HG02610 (cell line): Measurements from ENCODE around the gene LGSN.
"Not testable (repeated sequence)": the region's sequence is repeated elsewhere in the genome, so short reads cannot be mapped to it uniquely, and the experiment has no call there.

Experiments used
- ATAC-seq: cut with Tn5 transposase; IDR thresholded peaks from one replicate; pipeline ENCODE4 v1.9.1; 2021; ENCODE audit warnings: mild to moderate bottlenecking, moderate library complexity; ENCODE audit not compliant: unreplicated experiment

Gene LGSN, protein sequence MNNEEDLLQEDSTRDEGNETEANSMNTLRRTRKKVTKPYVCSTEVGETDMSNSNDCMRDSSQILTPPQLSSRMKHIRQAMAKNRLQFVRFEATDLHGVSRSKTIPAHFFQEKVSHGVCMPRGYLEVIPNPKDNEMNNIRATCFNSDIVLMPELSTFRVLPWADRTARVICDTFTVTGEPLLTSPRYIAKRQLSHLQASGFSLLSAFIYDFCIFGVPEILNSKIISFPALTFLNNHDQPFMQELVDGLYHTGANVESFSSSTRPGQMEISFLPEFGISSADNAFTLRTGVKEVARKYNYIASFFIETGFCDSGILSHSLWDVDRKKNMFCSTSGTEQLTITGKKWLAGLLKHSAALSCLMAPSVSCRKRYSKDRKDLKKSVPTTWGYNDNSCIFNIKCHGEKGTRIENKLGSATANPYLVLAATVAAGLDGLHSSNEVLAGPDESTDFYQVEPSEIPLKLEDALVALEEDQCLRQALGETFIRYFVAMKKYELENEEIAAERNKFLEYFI

GRCh38 chr6:63319939-63320338 is at the start of gene LGSN:
TSS of gene LGSN (minus strand) at chr6:63319983. CDS start at chr6:63319943, 40 bp downstream.
- ATAC-seq = no peak

GRCh38 chr6:63368347-63368746 is 48.6 kb upstream of the LGSN start:
- ATAC-seq = no peak

DNA sequence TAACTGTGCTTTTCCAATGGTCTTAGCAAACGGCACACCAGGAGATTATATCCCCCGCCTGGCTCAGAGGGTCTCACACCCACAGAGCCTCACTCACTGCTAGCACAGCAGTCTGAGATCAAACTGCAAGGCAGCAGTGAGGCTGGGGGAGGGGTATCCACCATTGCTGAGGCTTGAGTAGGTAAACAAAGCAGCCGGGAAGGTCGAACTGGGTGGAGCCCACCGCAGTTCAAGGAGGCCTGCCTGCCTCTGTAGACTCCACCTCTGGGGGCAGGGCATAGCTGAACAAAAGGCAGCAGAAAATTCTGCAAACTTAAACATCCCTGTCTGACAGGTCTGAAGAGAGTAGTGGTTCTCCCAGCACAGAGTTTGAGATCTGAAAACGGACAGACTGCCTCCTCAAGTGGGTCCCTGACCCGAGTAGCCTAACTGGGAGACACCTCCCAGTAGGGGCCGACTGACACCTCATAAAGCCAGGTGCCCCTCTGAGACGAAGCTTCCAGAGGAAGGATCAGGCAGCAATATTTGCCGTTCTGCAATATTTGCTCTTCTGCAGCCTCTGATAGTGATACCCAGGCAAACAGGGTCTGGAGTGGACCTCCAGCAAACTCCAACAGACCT is 42.8 kb upstream of the LGSN start:
- ATAC-seq = not testable (repeated sequence)

DNA sequence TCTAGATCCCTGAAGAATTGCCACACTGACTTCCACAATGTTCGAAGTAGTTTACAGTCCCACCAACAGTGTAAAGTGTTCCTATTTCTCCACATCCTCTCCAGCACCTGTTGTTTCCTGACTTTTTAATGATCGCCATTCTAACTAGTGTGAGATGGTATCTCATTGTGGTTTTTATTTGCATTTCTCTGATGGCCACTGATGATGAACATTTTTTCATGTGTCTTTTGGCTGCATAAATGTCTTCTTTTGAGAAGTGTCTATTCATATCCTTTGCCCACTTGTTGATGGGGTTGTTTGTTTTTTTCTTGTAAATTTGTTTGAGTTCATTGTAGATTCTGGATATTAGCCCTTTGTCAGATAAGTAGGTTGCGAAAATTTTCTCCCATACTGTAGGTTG is 37.6 kb upstream of the LGSN start:
- not testable (repeated sequence) for ATAC-seq

GRCh38 chr6:63355632-63356031 is 35.8 kb upstream of the LGSN start:
- no peak for ATAC-seq

GRCh38 chr6:63353286-63353630 is 33.5 kb upstream of the LGSN start:
- ATAC-seq = no peak

DNA sequence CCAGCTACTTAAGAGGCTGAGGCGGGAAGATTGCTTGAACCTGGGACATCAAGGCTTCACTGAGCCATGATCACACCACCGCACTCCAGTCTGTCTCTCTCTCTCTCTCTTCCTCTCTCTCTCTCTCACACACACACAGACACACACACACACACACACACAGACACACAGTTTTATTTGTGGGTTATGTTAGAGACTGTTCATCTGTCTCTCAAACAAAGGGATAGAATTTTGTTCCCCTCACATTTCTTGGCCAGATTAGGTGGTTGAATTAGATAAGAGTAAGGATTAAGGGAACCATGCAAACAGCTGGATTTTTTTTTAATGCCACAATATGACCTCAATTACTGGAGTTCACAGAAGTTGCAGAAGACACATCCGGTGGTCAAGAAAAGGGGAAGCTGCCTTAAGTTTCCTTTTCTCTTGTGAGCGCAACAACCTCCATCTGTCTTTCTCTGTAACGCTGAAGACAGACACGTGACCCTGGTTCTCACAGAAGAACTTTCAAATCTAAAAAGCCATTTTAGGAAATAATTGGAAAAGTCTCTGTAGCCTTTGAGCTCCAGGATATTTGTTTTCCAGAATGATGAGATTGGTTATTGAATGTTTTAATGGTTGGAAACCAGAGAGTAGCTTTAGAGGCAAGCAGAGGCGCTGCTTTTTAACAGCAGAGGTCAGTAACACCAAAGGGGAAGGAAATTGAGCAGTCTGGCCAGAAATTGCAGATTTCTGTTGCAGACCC is 32.9 kb upstream of the LGSN start:
- peak; percentile 86 for ATAC-seq

GRCh38 chr6:63352069-63352543 is 32.3 kb upstream of the LGSN start:
- peak; percentile 36 for ATAC-seq

- no peak for ATAC-seq
Measured at GRCh38 chr6:63349401-63349800, 29.6 kb upstream of the LGSN start.

DNA sequence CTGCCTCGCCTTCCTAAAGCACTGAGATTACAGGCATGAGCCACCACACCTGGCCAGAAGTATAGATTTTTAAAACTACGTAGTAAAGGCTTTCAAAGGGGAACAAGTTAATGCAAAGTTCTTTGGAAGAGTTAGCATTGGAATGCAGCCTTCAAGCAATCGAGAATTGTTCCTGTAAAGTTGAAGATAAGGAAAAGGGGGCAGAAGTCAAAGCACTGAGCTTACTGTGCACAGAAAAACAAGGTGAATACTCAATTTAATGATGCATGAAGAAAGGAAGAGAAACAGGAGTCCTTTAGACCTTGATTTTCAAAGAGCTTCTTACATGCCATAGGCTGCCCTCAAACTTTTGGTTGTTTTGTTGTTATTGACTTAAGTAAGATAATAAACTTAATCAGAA is 29.1 kb upstream of the LGSN start:
- ATAC-seq = no peak

DNA sequence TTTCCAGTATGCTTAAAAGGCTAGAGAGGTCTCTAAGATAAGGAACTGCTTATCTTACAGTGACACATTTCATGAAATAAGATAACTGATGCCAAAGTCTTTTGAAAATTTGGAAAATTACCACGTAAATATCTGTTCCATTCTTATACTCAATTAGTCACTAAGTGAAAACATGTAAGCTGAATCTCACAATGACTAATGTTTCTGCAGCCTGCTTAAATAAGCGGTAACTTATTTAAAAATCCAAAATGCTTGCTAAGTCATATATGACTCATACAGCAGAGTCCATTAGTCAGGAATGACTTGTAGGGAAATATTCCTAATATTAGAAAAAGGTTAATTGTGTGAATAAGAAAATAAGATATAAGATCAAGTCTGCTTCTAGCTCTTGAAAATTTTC is 27.8 kb upstream of the LGSN start:
- peak; percentile 65 for ATAC-seq

- ATAC-seq = no peak
Measured at GRCh38 chr6:63346217-63346835, 26.5 kb upstream of the LGSN start.

DNA sequence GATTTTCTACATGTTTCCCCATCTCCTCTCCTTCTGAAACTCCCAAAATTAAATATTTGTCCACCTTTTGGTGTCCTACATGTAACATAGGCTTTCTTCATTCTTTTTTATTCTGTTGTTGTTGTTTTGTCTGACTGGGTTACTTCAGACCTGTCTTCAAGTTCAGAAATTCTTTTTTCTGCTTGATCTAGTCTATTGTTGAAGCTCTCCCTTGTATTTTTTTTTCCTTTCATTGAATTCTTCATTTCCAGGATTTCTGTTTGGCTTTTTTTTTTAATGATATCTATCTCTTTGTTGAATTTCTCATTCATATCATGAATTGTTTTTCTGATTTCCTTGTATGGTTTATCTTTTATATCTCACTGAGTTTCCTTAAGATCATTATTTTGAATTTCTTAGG is 20.6 kb upstream of the LGSN start:
- ATAC-seq = no peak

DNA sequence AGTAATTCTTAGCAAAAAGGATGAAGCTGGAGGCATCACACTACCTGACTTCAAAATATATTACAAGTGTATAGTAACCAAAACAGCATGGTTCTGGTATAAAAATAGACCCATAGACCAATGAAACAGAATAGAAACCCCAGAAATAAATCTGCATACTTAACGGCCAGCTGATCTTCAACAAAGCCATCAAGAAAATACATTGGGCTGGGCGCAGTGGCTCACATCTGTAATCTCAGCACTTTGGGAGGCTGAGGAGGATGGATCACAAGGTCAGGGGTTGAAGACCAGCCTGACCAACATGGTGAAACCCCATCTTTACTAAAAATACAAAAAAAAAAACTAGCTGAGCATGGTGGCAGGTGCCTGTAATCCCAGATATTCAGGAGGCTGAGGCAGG is 14.9 kb upstream of the LGSN start:
- not testable (repeated sequence) for ATAC-seq

DNA sequence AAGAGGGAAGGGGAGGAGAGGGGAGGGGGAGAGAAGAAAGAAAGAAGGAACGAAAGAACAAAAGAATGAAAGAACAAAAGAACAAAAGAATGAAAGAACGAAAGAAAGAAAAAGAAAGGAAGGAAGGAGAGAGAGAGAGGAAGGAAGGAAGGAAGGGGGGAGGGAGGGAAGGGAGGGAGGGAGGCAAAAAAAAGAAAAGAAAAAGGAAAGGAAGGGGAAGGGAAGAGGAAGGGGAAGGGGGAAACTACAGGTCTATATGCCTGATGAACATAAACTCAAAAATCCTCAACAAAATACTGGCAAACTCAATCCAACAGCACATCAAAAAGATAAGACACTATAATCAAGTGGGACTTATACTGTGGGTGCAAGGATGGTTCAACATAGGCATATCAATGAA is 13.7 kb upstream of the LGSN start:
- ATAC-seq = no peak

DNA sequence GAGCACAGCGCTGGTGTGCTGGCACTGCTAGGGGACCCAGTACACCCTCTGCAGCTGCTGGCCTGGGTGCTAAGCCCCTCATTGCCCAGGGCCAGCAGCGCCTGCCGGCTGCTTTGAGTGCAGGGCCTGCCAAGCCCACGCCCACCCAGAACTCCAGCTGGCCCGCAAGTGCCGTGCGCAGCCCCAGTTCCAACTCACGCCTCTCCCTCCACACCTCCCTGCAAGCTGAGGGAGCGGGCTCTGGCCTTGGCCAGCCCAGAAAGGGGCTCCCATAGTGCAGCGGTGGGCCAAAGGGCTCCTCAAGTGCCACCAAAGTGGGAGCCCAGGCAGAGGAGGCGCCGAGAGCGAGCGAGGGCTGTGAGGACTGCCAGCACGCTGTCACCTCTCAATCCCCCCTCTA is 6.8 kb upstream of the LGSN start:
- ATAC-seq = not testable (repeated sequence)

DNA sequence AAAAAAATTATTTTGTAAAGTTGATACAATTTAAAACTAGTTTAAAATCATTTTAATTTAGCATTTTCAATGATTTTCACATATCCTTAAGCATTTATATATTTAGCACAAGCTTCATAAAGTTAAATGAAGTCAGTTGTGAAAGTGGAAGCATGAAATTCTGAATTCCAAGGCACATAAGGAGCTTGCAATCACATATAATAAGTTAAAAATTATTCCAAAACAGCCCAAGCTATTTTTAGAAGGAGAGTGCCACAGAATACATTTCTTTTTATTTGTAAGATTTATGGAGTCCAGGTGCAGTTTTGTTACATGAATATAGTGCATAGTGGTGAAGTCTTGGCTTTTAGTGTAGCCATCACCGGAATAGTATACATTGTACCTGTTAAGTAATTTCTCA is 3.2 kb upstream of the LGSN start:
- no peak for ATAC-seq

- ATAC-seq = no peak
Measured at GRCh38 chr6:63321821-63322220, 2.0 kb upstream of the LGSN start.

DNA sequence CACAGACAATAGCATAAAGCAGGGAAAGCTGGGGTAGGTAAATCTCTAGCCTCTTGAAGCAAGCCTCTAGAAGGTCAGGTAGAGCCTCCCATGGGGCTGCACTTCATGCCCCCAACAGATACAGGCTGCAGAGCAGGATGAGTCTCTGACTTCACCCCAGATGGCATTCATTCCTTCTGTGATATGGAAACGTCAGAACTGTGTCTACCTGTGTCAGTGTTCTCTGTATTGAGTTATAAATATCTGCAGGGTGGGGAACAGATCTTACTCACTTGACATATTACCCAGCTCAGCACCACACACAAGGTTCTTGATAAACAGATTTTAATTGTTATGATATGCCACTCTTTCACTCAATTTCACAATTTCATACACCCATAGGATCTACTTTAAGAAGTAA is 2.1 kb downstream of the LGSN start:
- ATAC-seq = no peak

DNA sequence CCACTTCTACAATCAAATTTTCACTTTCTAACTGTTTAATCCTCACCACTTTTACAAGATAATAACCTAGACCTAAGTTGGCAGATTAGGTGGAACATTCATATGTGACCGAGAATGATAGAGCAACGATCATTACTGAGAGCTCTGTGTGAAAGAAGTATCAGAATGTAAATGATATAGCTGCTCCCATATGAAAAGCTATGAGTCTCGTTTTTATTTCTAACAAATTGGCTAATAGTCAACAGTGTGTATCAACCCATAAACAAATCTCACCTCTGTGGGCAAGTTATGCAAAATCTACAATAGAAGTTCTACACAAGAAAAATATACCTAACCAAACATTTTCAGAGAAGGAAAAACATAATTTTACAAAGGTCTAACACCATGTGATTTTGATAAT is 3.7 kb downstream of the LGSN start:
- ATAC-seq = no peak

DNA sequence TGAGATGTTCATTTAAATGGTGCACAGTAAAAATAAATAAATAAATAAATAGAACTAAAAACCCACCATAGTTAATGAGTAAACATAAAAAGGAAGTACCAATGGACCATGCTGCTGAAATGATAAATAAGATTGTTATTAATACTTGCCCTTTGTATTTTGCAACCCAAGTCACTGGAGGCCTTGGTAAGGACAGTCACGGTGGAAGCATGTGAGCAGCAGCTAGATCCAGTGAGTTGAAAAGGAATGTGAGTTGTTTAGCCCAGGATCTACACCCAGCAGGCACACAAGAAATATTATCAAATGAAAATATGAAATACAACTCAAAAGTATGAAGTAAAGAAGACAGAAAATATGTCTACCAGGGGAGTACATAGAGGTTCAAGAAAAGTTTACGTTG is 6.7 kb downstream of the LGSN start:
- no peak for ATAC-seq
